HFFc6 (cell line): ENCODE measurements around the gene CCDC12. TPM values are rescaled to one million over a fixed set of nuclear protein-coding genes. Genes with fewer than 3 reads are reported as not detected.
A peak's percentile ranks its signal among the peaks of the same experiment; 100 is the strongest.

Experiments used
- DNase-seq: peaks from one replicate; pipeline ENCODE4 v3.0.0-alpha.2; 2018
- H3K27ac Mint-ChIP-seq: 2 replicates; pipeline ENCODE4 v1.8.0; 2020; ENCODE audit warnings: mild to moderate bottlenecking, mixed read lengths
- H3K27me3 Mint-ChIP-seq: 2 replicates; pipeline ENCODE4 v1.8.0; 2021; ENCODE audit warnings: mild to moderate bottlenecking, moderate library complexity, mixed read lengths; ENCODE audit not compliant: insufficient read depth
- H3K36me3 Mint-ChIP-seq: 2 replicates; pipeline ENCODE4 v1.8.0; 2021; ENCODE audit warnings: low read depth, mixed read lengths
- H3K4me1 Mint-ChIP-seq: 2 replicates; pipeline ENCODE4 v1.8.0; 2020; ENCODE audit warnings: low read depth, mixed read lengths
- H3K4me3 Mint-ChIP-seq: 2 replicates; pipeline ENCODE4 v1.8.0; 2020; ENCODE audit warnings: mild to moderate bottlenecking, moderate library complexity, mixed read lengths
- H3K9me3 Mint-ChIP-seq: 2 replicates; pipeline ENCODE4 v1.8.0; 2020; ENCODE audit warnings: mild to moderate bottlenecking, mixed read lengths
- long read RNA-seq: library from polyadenylated mRNA; unstranded; transcript quantifications from one replicate; pipeline ENCODE4 v2.0.0, GENCODE V29; 2019
- total RNA-seq, 6 experiments: library from RNA; stranded (reverse); fragmentation: NEBNext Ultra II Directional; extraction: Animal tissue kit (Norgen Biotek cat#: 25700); gene quantifications; 2 replicates in 1 of 6; 3 replicates in 5 of 6; pipeline ENCODE4 v1.2.3, GENCODE V29; 2021
- TF ChIP-seq, protein P1 (sequence below): fragments of 200-600 bp; sonication (generic); IDR thresholded peaks from 2 replicates; pipeline ENCODE4 v1.5.0; 2021; ENCODE audit warnings: antibody characterized with exemption, mild to moderate bottlenecking

The CCDC12 gene
- 10 to 100 TPM; 21.3 to 27.9 (median 27.2) TPM for total RNA-seq
- long read RNA-seq, partial matches to known transcripts = 23 of 30 reads
- long read RNA-seq, other reads (novel, unspliced or antisense) = 6 of 30 reads

- Mint-ChIP-seq H3K36me3 (peaks cover 17% of the 10 kb centered on the region; the same call in 1 of the 2 replicates), H3K27ac (peak within 1 kb of the TSS; percentile 100), H3K27me3 (peaks cover 5% of the 10 kb centered on the region), H3K4me3 (peak within 1 kb of the TSS; percentile 99), H3K9me3 (no peaks in the 10 kb centered on the region; the same call in 1 of the 2 replicates), H3K4me1 (peaks cover 46% of the 10 kb centered on the region)
- TF ChIP-seq, protein P1, sequence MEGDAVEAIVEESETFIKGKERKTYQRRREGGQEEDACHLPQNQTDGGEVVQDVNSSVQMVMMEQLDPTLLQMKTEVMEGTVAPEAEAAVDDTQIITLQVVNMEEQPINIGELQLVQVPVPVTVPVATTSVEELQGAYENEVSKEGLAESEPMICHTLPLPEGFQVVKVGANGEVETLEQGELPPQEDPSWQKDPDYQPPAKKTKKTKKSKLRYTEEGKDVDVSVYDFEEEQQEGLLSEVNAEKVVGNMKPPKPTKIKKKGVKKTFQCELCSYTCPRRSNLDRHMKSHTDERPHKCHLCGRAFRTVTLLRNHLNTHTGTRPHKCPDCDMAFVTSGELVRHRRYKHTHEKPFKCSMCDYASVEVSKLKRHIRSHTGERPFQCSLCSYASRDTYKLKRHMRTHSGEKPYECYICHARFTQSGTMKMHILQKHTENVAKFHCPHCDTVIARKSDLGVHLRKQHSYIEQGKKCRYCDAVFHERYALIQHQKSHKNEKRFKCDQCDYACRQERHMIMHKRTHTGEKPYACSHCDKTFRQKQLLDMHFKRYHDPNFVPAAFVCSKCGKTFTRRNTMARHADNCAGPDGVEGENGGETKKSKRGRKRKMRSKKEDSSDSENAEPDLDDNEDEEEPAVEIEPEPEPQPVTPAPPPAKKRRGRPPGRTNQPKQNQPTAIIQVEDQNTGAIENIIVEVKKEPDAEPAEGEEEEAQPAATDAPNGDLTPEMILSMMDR = no peak
- peak; percentile 99 for DNase-seq
Observed at GRCh38 chr3:46976326-46977190, at the start of gene CCDC12. CCDC12 (minus strand) TSS chr3:46976745; CDS start chr3:46976732, 13 bp downstream.

DNA sequence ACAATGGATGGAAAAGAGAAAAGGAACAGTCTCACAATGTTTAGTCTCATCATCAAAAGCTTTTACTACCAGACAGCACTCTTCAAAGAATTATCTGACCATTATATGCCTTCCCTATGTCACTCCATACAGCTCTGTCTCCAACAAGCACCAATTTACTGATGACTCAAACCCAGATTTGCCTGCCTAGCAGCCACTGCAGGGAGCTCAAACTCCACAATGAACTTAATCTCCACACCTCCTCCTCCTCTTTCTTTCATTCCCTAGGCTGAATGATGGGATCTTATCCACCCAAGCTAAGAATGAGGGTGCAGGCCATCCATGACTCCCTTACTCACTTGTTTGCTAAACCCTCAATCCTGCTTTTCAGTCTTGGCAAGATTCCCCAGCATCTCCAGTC, 48.4 kb upstream of the CCDC12 start:
- H3K27me3 Mint-ChIP-seq = peaks cover 2% of the 10 kb centered on the region; the same call in 1 of the 2 replicates
- H3K4me1 Mint-ChIP-seq = peaks cover 37% of the 10 kb centered on the region
- H3K4me3 Mint-ChIP-seq = no peak overlapping the region
- H3K9me3 Mint-ChIP-seq = no peaks in the 10 kb centered on the region
- TF ChIP-seq, protein P1 = no peak
- H3K27ac Mint-ChIP-seq = peak overlapping the region; percentile 10; the same call in 1 of the 2 replicates
- peaks cover 8% of the 10 kb centered on the region; the same call in 1 of the 2 replicates for H3K36me3 Mint-ChIP-seq
- peak; percentile 41 for DNase-seq

GRCh38 chr3:47022641-47023071, 46.1 kb upstream of the CCDC12 start:
- peaks cover 17% of the 10 kb centered on the region; the same call in 1 of the 2 replicates for H3K36me3 Mint-ChIP-seq
- TF ChIP-seq, protein P1 = no peak
- H3K27me3 Mint-ChIP-seq = peaks cover 2% of the 10 kb centered on the region; the same call in 1 of the 2 replicates
- H3K9me3 Mint-ChIP-seq = no peaks in the 10 kb centered on the region
- no peak for DNase-seq
- H3K4me1 Mint-ChIP-seq = peaks cover 60% of the 10 kb centered on the region
- peak overlapping the region; percentile 55 for H3K27ac Mint-ChIP-seq
- no peak overlapping the region for H3K4me3 Mint-ChIP-seq

DNA sequence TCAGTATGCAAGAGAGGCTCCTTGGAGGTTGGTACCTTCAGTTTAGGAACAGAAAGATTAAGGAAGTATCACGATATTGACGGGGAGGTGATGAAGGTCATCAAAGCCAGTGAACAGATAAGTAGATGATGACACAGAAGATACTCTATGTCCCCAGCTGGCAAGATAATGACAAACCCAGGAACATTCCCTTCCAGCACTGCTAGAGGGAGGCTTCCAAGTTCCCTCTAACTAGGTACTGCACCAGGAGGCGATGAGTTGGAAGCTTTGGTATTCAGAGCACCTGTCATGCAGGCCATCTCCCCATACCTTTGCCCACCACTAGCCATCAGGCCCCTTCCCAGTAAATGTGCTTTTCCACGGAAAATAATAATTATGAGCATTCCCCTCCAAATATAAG, 43.8 kb upstream of the CCDC12 start:
- TF ChIP-seq, protein P1 = no peak
- H3K36me3 Mint-ChIP-seq = peaks cover 27% of the 10 kb centered on the region; the same call in 1 of the 2 replicates
- no peak for DNase-seq
- H3K27me3 Mint-ChIP-seq = peaks cover 4% of the 10 kb centered on the region
- peaks cover 69% of the 10 kb centered on the region for H3K4me1 Mint-ChIP-seq
- H3K9me3 Mint-ChIP-seq = no peaks in the 10 kb centered on the region
- 0 out of 2 replicates have a peak overlapping the region, but pooled peaks have one; percentile 12 for H3K27ac Mint-ChIP-seq
- no peak overlapping the region for H3K4me3 Mint-ChIP-seq

- Mint-ChIP-seq H3K27ac (peak overlapping the region; percentile 38; the same call in 1 of the 2 replicates), H3K27me3 (peaks cover 4% of the 10 kb centered on the region), H3K4me1 (peaks cover 61% of the 10 kb centered on the region), H3K36me3 (peaks cover 32% of the 10 kb centered on the region; the same call in 1 of the 2 replicates), H3K9me3 (no peaks in the 10 kb centered on the region), H3K4me3 (no peak overlapping the region)
- TF ChIP-seq, protein P1 = no peak
- DNase-seq = no peak
Observed at GRCh38 chr3:47019201-47019600, 42.7 kb upstream of the CCDC12 start.
